Testis (tissue), 2 donors: ENCODE data around the gene PI4KA.

Experiments
- POLR2A ChIP-seq: fragments of 450-650 bp; IDR thresholded peaks from one replicate; pipeline ENCODE4 v1.6.1; 2017; ENCODE audit warnings: antibody characterized with exemption, mild to moderate bottlenecking, moderate library complexity
- TF ChIP-seq, protein P1 (sequence below), 3 experiments: fragments of 450-650 bp in 2 of 3; fragments of 200-600 bp in 1 of 3; sonication (generic) in 1 of 3; IDR thresholded peaks; one replicate each; pipeline ENCODE4 v1.5.1; 2016 to 2019; ENCODE audit warnings: antibody characterized with exemption in 3 of 3, mild to moderate bottlenecking in 2 of 3, moderate library complexity in 1 of 3

DNA sequence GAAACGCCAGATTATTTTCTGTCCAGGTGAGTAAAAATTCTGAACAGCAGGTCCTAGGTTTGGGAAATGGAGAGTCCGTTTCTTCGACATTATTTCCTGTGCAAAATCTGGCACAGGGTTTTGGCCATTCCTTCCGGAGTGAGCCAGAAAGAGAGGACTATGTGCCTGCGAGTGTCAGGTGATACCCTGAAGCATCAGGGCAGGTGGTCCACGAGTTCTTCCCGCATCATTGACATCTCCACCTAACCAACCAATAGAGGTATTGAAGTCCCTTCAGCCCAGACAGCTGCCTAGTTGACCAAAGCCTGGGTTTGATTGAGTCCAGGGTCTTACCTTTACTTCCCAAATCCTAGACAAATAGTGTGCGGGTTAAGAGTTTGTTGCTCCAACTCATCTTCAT lies 1.0 kb upstream of the PI4KA start:
- TF ChIP-seq, protein P1, sequence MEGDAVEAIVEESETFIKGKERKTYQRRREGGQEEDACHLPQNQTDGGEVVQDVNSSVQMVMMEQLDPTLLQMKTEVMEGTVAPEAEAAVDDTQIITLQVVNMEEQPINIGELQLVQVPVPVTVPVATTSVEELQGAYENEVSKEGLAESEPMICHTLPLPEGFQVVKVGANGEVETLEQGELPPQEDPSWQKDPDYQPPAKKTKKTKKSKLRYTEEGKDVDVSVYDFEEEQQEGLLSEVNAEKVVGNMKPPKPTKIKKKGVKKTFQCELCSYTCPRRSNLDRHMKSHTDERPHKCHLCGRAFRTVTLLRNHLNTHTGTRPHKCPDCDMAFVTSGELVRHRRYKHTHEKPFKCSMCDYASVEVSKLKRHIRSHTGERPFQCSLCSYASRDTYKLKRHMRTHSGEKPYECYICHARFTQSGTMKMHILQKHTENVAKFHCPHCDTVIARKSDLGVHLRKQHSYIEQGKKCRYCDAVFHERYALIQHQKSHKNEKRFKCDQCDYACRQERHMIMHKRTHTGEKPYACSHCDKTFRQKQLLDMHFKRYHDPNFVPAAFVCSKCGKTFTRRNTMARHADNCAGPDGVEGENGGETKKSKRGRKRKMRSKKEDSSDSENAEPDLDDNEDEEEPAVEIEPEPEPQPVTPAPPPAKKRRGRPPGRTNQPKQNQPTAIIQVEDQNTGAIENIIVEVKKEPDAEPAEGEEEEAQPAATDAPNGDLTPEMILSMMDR (IDR thresholded peaks at IDR 0.05), result no peak
- no peak for TF ChIP-seq POLR2A
